Erythroblast (primary cell): ENCODE results near the gene ZNRF1.

ENCODE experiments used
- DNase-seq, 2 experiments: peaks; one replicate each; lab custom pipeline; 2025; lab: John Stamatoyannopoulos, UW
- GATA1 ChIP-seq: IDR thresholded peaks from 2 replicates; pipeline ENCODE4 v1.6.1; 2011; ENCODE audit warnings: low read depth, mild to moderate bottlenecking, control low read depth, low read length, moderate library complexity
- POLR2A ChIP-seq: IDR thresholded peaks from 2 replicates; pipeline ENCODE4 v1.6.1; 2011; ENCODE audit warnings: mild to moderate bottlenecking, low read length

The ZNRF1 gene

DNA sequence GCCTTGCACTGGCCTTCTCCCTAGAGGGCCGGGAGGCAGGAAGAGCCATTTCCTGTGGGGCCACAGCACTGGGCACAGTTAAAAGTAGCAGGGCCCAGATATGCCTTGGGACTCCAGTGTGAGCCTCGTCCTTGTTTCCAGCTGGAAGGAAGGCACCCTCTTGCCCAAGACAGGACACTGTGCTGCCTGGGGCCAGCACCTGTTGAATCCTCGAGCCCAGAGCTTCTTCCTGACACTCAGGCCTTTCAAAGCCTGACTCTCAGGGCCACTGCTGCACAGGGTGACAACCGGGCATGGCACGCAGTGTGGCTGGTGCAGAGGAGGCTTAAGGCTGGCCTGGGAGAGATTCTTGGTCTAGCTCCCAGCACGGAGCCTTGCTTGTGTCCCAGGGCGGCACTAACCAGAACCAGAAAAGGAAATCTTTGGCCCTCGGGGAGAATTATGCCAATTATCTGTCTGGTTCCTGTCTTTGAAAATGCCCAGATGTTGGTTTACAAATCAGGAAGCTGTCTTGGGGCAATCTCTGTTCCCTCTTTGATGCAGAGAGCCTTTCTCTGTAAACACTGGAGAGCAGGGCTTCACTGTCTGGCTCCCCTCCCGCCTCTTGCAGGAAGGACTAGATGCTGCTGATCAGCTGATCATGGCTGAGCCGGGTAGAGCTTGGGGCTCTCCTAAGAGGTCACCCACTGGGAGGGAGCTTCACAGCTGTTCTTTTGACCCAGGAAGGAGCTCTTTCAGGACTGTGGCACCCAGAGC, 106.7 kb downstream of the ZNRF1 start:
- no peak for DNase-seq
- TF ChIP-seq GATA1: no peak
- TF ChIP-seq POLR2A: no peak

DNA sequence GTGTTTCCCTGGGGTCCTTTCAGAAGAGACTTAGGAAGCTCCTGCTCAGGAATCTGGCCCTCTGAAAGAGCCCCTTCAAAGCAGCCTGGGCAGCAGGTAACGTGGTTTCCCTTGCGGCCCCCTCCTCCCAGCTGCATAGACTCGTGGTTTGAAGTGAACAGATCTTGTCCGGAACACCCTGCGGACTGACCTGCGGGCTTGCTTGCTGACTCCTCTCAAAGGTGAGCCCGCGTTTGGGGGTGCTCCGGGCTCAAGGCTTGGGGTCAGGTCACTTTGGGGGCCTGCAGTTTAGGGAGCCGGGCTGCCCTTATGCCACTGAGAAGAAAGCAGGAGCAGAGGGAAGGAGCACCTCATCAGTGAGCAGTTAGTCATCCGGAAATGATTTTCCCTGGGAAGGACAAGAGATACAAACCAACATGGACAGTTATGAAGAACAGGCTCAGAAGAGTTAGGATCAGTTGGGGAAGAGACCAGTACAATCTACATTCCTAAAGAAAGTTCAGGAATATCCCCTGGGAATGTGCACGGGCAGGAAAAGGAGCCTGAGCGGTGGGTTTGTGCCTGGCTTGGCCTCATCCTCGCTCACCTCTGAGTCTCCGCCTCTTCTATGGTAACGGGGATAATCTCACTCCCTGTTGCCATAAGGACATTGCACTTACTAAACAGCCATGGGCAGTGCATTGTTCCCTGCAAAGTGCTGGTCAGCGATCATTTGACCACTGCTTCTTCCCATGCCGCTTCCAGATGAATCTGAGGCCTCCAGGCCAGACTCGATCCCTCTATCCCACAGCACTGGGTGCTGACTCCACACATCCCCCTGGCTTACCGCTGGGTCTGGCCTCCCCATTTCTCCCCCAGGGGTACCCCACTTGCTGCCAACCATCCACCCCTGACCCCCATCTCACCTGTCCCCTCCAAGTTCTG, 107.8 kb downstream of the ZNRF1 start:
- DNase-seq: no peak
- no peak for TF ChIP-seq GATA1
- no peak for TF ChIP-seq POLR2A

DNA sequence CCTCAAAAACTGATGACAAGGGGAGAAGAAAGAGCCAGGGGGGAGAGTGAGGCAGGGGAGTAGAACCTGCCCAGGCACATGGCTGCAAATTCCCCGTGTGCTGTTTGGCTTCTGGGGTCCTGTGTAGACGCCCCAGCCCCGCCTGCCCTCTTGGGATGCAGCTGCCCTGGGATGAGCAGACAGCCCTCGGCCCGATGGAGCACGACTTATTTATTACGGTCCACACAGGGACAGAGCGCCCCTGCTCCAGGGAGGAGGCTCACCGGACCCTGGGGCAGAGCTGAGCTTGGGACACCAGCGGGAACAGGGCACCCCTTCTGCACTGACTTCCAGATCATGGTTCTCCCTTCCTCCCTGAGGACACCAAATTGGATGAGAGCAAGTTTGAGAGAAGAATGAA, 108.7 kb downstream of the ZNRF1 start:
- TF ChIP-seq GATA1 (no peak), POLR2A (no peak)
- no peak for DNase-seq

DNA sequence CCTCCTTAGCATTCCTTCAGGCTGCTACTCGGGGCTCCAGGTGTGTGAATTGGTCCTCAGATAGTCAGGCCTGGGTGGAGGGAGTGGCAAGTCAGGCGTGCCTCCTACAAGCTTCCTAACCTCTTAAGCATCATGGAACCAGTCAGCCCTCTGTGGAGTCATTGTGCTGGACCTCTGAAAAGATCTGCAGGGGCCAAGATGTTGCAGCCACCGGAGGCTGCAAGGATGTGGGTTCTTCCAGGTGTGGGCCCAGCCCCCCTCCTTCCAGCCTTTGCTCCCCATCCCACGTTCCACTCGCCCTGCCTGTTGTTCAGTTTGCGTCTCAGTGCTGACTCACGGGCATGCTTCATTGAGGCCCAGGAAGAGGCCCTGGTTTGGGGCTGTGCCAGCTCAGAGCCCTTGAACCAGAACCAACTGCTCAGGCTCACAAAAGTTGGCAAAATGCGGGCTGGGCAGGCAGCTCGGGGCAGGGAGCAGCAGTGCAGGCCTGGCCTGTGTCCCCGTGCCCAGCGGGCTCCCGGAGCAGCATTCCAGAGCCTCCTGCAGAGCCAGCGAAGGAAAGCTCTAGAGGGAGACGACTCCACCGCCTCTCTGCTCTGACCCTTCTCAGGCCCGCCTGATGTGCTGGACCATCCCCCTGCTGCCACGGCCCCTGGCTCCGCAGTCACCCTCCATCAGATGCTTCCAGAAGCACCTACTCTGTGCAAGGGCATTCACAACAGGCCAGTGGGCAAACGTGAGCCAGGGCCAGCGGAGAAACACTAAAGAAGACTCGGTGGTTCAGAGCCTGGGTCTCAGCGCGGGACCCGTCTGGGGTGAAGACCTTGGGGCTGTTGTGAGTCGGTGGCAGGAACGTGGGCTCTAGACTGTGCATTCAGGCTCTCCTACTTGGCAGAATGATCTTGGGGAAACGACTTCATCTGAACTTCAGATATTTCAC, 110.2 kb downstream of the ZNRF1 start:
- no peak for TF ChIP-seq GATA1
- TF ChIP-seq POLR2A: no peak
- peak; percentile 84 to 90 for DNase-seq

DNA sequence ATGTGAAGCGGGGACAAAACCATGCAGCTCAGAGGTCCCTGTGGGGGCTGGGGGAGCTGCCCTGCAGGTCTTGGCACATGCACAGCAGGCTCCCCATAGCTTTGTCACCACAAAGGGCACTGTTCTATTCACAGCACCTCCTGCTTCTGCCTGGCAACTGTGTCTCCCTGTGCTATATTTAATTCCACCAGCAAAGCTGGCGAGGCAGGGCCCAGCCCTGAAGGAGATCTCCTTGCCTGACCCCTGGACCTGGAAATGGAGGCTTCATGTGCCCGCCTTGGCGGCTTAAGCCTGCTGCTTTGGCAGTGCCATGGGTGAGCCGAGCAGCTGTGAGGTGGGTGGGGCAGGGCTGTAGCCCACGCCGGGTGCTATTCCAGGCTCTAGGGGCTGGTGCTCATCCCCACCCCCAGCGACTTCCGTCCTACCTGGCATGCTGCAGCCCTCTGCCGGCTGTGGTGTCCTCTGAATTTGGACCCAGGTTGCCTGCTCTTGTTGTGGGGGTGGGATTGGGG, 111.0 kb downstream of the ZNRF1 start:
- no peak for DNase-seq
- no peak for TF ChIP-seq GATA1
- no peak for TF ChIP-seq POLR2A

DNA sequence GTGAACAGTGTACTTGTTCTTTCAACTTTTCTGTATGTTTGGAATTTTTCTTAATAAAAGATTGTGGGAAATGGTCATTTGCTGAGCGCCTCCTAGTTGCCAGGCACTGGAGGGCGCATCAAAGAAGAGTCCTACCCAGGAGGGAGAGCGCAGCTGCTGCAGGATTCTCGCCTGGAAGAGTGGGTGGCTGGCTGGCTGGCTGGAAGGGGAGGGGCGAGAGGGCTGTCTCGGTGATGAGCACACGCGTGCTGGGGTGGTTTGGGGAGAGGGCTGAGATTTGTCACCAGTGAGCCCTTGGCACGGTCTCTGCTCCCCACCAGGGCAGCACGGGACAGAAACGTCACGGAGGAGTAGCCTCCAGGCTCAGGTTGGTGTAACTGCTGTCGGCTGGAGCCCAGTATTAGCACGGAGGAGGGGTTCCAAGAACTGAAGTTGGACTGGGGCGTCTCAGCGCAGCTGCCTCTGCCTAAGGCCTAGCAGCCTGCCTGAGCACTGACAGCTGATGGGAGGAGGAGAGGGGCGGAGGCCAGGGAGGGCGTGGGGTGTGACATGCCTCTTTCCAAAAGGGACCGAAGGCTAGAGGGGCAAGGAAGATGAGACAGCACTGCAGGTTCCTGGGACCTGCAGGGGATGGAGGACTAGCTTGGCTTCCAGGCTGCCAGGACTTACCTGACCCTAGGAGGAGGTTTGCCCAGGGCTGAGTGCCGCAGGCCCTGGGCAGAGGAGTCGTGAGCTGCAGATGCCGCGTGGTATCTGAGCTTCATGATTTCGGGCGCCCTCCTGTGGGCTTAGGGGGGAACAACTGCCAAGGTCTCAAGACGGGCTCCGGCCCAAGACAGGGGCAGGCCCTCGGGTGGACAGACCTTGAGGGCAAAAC, 112.1 kb downstream of the ZNRF1 start:
- DNase-seq: peak; percentile 91 to 94
- peak; percentile 50 for TF ChIP-seq POLR2A
- no peak for TF ChIP-seq GATA1

DNA sequence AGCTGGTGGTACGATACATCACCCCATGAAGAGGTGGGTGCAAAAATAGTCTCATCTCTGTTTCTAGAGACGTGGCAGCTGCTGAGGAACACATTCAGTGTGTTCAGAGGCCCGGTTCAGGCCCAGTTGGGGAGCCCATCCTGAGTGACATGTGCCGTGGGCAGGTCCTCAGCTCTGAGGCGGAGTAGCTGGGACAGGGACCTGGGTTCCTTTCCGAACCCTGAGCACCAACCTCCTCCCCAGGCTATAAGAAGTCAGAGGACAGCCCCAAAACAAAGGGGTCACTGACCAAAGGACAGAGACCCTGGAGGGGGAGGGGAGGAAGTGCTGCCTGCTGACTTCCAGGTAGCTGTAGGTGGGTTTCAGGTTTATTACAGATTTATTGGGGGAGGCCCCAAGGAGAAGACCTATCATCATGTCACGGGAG, 112.7 kb downstream of the ZNRF1 start:
- TF ChIP-seq POLR2A (no peak), GATA1 (no peak)

DNA sequence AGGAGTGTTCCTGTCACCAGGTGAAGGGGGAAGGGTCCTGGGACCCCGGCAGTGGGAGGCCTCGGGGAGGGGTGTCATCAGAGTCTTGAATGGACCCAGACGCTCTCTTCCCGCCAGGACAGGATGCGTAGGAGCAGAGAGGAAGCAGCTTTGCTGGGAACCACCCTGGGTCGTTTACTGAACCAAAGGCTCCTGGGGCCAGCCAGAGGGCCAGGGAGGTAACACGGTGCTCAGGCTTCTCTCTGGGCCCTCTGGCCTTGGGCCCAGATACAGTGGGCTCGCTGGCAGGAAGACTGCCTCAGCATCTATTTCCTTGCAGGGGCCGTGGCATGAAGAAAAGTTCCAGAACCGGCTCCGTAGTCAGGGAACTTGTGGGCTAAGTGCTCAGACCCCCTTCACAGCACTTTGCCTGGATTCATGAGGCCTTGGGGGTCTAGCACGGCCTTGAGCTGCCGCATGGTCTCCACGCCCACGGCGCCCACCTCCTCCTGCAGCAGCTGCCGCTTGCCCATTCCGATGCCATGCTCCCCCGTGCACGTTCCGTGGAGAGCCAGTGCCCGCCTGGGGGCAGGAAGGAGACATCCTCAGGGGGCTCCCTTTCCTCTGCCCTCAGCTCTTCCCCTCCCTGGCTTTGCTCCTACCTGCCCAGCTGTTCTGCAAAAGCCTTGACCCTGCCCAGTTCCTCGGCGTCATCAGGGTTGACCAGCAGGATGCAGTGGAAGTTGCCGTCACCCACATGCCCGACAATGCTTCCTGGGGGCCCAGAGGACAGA, 113.3 kb downstream of the ZNRF1 start:
- no peak for TF ChIP-seq GATA1
- TF ChIP-seq POLR2A: no peak
- no peak for DNase-seq

More for the DNA sequence above, 112.7 kb downstream of the ZNRF1 start:
- DNase-seq: no peak

DNA sequence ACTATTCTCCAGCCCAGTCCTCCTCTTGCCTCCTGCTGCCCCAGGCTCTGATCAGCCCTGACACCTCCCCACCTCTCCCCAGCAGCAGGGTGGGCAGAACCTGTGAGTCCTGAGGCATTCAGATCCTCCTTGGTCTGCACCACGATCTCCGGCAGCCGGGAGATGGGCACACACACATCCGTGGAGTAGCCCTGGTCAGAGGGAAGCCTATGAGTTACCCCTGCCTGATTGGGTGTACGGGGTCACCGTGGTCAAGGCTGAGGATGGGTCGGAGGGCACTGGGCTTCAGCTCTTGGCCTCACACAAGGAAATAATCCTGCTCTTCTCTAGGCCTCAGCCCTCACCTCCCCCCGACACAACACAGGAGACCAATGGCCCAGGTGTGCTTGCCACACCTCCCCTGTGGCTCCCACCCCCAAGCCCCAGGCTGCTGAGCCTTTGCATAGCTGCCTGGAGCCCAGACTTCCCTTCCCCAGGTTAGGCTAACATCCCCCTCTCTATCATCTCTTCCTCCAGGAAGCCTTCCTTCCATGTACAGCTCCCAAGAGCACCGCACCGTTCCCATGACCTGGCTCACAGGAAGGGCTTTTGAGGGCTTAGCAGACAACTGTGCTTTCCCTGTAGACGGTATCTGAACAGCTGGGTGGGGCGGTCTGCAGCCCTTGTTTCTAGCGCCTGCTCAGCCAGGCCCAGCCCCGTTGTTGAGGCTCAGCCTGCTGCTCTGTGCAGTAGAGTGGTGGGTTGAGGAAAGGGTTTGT, 114.1 kb downstream of the ZNRF1 start:
- peak; percentile 48 to 54 for DNase-seq
- TF ChIP-seq POLR2A (no peak), GATA1 (no peak)

DNA sequence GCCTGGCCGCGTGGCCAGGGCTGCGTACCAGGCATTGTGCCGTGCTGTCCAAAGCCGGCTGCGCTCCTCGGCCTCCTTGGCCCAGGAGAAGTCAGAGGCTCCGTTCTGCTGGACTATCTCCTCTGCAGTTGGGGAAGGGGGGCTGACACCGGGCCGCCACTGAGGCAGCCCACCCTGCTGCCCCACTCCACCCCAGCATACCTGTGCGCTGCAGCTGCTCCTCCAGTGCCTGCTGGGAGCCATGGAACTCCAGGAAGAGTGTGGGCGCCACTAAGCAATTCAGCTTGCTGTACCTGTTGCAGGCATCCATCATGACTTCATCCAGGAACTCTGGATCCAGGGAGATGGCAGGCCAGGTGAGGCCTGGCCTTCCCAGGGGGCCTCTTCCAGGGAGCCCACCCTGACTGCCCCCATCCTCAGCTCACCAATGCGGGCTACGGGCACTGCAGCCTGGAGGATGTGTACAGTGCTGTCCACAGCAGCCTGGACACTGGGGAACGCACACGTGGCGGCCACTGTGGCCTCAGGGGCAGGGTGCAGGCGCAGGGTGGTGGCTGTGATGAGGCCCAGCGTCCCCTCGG, 114.8 kb downstream of the ZNRF1 start:
- no peak for TF ChIP-seq POLR2A
- no peak for TF ChIP-seq GATA1
- no peak for DNase-seq
